Left cardiac atrium (tissue), 4 donors: Measurements from ENCODE around the gene IL34. TPM values are rescaled to one million over a fixed set of nuclear protein-coding genes. Genes with fewer than 3 reads are reported as not detected.
A peak's percentile ranks its signal among the peaks of the same experiment; 100 is the strongest.

Experiments used
- ATAC-seq, 2 donors: fragments of 200-7000 bp; cut with Tn5 transposase; one replicate each; pipeline ENCODE4 v1.9.1; 2020; ENCODE audit warnings: mild to moderate bottlenecking in 2 of 2, moderate library complexity in 2 of 2
- DNase-seq: peaks from one replicate; pipeline ENCODE4 v3.0.0-alpha.2; 2020
- intact Hi-C, 2 donors: fragments of 100-400 bp; cut with DNase I; formaldehyde crosslinking; loops; one replicate each; pipeline versions ENCODE4 v1.14.1 to v1.15.1; 2022 to 2023
- total RNA-seq, 2 donors: library from RNA; stranded (reverse); fragmentation: NEBNext Ultra II Directional; extraction: Animal tissue kit (Norgen Biotek cat#: 25700); gene quantifications; one replicate each; pipeline ENCODE4 v1.2.1, GENCODE V29; 2021
- donor health status: DM: no; HTN: yes; CAD: no.
- donor health status: DM: no; HTN: yes; CAD: no; lungs with severe emphysema.
- donor health status: DM: yes; HTN: yes; CAD: no.
- donor health status: Dilated cardiomyopathy.

IL34 gene
- total RNA-seq, 2 donors from 2014 or later: 1.4 to 4.0 TPM

GRCh38 chr16:70692130-70692872 lies 45.9 kb downstream of the IL34 start:
- intact Hi-C loops: no loop called here
- ATAC-seq (no peak), DNase-seq (no peak)

- intact Hi-C loops: no loop called here
- ATAC-seq (peak; percentile 24 to 32), DNase-seq (no peak)
Observed at GRCh38 chr16:70692873-70693671, 46.7 kb downstream of the IL34 start.

DNA sequence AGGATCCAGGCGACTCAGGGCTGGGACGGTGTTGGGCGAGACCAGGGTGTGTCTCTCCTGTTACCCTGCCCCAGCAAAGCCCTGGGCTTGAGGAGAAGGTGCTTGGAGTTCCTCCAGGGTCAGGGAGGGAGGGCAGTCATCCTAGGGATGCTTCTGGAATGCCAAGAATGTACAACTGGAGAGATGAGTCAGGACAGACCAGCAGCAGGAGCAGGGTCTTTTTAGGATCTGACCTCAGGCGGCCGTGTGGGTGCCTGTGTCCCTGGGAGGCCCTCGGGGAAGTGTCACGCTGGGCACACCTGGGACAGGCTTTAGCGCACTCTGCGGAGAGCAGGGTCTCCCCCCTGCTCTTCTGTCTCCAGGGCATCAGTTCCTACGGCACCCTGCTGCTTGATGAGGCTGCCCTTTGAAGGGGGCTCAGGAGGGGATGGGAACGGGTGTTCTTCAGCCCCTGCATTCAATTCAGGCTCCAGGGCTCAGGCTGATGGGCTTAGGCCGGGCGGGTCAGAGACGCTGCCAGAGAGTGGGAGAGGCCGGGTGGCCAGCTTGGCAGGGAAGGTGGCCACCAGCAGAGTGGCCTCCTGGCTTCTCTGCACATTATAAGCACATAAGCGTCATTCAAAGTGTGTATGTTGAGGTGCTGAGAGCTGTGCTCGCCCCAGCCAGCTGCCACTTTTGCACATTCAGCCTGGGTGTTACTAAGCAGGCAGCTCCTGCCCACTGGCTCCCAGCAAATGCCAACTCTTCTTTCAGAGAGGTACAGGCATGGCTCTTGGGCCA lies 47.9 kb downstream of the IL34 start:
- DNase-seq (no peak), ATAC-seq (peak in 1 of 2 donors; percentile 44)
- intact Hi-C loops: no loop called here

DNA sequence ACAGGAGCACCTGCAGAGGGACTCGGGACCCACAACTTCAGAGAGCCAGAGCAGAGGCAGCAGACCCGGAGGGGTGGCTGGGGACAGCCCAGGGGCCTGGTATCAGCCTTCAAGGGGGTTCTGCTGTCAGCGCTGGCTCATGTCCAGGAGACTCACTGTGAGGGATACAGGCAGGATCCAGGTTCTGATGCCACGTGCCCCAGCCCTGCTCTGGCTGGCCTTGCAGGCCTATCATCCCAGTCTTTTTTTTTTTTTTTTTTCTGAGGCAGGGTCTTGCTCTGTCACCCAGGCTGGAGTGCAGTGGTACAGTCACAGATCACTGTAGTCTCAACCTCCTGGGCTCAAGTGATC lies 48.5 kb downstream of the IL34 start:
- intact Hi-C loops: no loop called here
- ATAC-seq: no peak
- DNase-seq: no peak

GRCh38 chr16:70695331-70696070 lies 49.1 kb downstream of the IL34 start:
- DNase-seq: no peak
- peak in 1 of 2 donors; percentile 34 for ATAC-seq
- intact Hi-C loops: no loop called here

- ATAC-seq: no peak
- intact Hi-C loops: no loop called here
- no peak for DNase-seq
Observed at GRCh38 chr16:70696355-70696754, 50.0 kb downstream of the IL34 start.

GRCh38 chr16:70696952-70697593 lies 50.7 kb downstream of the IL34 start:
- intact Hi-C loops: no loop called here
- DNase-seq (no peak), ATAC-seq (no peak)

DNA sequence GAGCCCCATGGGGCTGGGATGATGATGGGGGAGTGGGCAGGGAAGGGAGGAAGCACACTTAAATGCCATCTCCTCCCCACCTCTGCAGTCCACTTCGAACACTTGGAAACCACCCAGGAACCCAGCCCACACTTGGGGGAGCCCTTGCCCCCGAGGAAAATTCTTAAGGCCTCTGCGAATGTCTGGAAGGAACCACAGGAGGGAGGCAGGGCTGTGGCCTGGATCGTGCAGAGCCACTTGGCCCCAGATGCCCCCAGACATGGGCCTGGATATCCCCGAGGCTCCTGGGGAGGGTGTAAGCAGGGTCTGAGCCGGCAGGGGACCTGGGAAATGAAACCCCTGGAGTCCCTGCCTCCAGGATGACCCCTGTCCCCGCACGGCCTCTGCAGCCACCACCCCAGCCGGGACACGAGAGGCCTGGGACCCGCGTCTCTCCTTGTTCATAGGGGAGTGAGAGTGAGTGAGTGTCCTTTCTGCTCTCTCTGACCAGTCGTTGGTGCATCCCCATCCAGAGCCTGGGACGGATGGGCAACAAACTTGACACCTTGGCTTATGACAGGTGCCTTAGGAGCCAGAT lies 51.3 kb downstream of the IL34 start:
- intact Hi-C loops: no loop called here
- ATAC-seq: no peak
- no peak for DNase-seq

GRCh38 chr16:70698901-70699300 lies 52.5 kb downstream of the IL34 start:
- DNase-seq: no peak
- intact Hi-C loops: no loop called here
- no peak for ATAC-seq

- intact Hi-C loops: loop anchor here in 1 of 2 donors (5.0 kb wide), 1 partner anchor 38 kb away; no protein-coding TSS in a partner anchor
- ATAC-seq: no peak
- DNase-seq: no peak
Observed at GRCh38 chr16:70699696-70700095, 53.3 kb downstream of the IL34 start.

GRCh38 chr16:70700101-70701020 lies 54.0 kb downstream of the IL34 start:
- ATAC-seq (peak; percentile 51 to 74), DNase-seq (peak; percentile 70)
- intact Hi-C loops: loop anchor here in 1 of 2 donors (5.0 kb wide), 1 partner anchor 37 kb away; no protein-coding TSS in a partner anchor

DNA sequence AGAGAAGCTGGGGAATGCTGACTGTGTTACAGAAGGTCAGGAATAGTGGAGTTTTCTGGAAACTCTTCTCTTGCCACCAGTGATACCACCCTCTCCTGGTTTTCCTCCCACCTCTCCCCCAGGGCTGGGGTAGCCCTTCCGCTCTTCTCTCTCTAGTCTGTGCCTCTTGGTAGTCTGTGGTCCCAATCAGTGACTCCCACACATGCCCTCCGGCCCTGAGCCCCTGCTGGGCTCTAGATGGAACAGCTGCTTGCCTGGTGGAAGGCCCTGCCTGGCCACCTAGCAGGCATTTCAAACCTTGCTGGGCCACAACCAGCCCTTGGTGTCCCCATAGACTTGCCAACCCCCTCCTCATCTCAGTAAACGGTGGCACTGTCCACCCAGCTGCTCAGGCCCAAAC lies 54.7 kb downstream of the IL34 start:
- DNase-seq (no peak), ATAC-seq (no peak)
- intact Hi-C loops: loop anchor here in 1 of 2 donors (5.0 kb wide), 1 partner anchor 36 kb away; no protein-coding TSS in a partner anchor

DNA sequence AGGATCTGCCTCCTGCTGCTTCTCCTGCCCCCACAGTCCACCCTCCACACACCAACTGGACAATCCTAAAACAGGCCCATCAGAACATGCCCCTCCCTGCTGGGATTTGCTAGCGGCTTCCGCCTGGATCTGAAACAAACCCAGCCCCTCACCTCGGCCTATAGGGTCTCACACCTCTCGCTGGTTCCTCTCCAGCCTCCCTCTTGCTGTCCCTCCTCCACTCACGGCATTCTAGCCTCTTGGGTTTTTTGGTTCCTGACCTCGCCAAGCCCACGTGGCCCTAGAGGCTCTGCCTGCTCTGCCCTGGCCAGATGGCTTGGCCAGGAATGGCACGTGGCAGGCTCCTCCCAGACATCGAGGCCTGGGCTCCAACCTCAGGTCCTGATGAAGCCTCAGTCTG lies 55.2 kb downstream of the IL34 start:
- intact Hi-C loops: loop anchor here in 1 of 2 donors (5.0 kb wide), 1 partner anchor 36 kb away; no protein-coding TSS in a partner anchor
- no peak for DNase-seq
- no peak for ATAC-seq

DNA sequence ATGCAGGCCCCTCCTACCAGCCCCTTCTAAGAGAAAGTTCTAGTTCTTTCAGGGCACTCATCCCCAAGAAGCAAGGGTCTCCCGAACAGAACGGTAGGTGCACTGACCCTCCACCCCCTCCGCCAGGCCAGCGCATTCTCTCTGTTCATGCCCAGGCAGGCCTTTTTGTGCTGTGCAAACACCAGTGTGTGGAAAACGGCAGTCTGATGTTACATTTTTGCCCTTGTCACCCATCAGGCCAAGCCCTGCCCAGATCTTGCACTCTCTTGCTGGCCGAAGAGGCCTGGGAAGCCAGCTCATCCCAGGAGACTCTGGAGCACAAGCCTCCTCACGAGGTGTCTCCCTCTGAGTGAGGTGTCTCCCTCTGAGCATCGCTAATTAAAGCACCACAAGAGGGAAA lies 55.6 kb downstream of the IL34 start:
- intact Hi-C loops: loop anchor here in 1 of 2 donors (5.0 kb wide), 1 partner anchor 35 kb away; no protein-coding TSS in a partner anchor
- ATAC-seq (no peak), DNase-seq (no peak)

GRCh38 chr16:70702624-70703023 lies 56.3 kb downstream of the IL34 start:
- DNase-seq (no peak), ATAC-seq (no peak)
- intact Hi-C loops: loop anchor here in 1 of 2 donors (5.0 kb wide), 1 partner anchor 35 kb away; no protein-coding TSS in a partner anchor

DNA sequence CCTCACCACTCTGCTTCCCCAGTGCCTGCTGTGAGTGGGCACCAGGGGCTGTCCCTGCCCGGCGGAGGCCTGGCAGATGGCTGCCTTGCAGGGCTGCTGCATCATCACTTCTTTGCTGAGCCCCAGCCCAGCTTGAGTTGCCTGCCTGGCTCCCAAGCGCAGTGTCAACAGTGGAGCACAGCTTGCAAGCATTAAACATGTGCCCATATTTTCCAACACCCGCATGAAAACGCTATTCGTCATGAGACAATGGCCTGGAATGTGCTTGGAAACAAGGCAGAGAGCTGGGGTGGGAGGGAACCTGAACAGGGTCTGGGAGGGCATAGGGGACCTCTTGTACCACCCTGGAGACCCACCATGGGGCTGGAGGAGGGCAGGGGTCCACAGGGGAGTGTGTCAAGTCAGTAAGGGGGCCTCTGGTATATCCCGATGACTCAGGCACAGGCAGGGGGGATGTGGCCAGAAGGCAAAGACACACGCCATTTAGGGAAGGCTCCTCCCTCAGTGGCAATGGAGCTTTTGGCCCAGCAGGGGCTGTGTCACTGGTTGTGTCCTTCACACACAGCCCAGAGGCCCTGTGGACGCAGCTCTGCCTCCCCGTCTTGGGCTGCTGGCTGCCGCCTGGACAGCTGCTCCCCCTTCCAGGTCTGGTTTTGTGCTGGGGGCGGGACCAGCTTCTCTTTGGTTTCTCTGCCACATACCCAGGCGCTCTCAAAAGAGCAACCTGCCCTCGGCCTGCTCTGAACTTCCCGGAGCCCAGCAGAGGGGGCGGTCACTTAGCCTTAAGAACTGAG lies 56.9 kb downstream of the IL34 start:
- peak; percentile 72 for DNase-seq
- ATAC-seq: peak; percentile 64 to 74
- intact Hi-C loops: loop anchor here in 1 of 2 donors (5.0 kb wide), 1 partner anchor 34 kb away; no protein-coding TSS in a partner anchor
